ENCODE data around the gene PHGDH. TPM values are rescaled to one million over a fixed set of nuclear protein-coding genes. Genes with fewer than 3 reads are reported as not detected.

Gene PHGDH
- total RNA-seq, 1 donor from 2014 or later: 92.6 TPM

DNA sequence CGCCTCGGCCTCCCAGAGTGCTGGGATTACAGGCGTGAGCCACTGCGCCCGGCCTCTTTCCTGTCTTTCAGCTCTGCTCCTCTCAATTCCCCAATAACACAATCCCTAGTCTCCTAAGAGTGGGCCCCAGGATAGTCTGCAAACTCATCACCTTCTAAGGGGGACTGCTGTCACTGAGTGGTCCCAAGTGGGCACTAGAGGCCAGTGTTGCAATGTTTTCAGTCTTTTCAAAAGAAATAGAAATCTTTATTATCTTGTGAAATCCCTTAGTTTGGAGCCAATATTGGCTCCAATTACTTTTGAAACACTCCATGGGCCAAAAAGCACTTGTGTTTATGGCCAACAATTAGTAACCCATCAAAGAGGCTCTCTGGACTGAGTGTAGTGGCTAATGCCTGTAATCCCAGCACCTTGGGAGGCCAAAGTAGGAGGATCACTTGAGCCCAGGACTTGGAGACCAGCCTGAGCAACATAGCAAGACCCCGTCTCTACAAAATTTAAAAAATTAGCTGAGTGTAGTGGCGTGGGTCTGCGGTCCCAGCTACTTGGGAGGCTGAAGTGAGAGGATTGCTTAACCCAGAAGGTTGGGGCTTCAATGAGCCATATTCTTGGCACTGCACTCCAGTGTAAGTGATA, 35.0 kb upstream of the PHGDH start:
- intact Hi-C loops (cut with DNase I): no loop called here
- DNase-seq (ENCODE audit: extremely low spot score in 2 of 2): no peak
- no peak overlapping the region for H3K27ac ChIP-seq

DNA sequence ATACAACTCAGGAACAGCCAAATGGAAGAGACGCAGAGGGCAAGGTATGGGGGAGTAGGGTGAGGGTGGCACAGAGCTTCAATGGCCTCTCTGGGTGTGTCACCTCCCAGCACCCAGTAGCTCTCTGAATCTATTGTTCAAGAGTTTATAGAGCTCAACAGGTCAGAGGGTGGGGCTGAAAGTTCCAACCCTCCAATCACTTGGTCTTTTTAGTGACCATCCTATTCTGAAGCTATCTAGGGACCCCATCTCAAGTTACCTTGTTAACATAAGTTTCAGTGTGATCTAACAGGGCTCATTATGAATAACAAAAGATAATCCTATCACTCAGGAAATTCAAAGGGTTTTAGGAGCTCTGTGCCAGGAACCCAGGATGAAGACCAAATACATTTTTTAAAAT, 32.5 kb upstream of the PHGDH start:
- H3K27ac ChIP-seq: no peak overlapping the region
- no peak for DNase-seq (ENCODE audit: extremely low spot score in 2 of 2)
- intact Hi-C loops (cut with DNase I): no loop called here
- peaks cover 10% of the 10 kb centered on the region for H3K4me1 ChIP-seq
- H3K27me3 ChIP-seq: no peaks in the 10 kb centered on the region
- H3K4me3 ChIP-seq: no peak overlapping the region
- no peaks in the 10 kb centered on the region for H3K9me3 ChIP-seq
- no peaks in the 10 kb centered on the region for H3K36me3 ChIP-seq
- TF ChIP-seq POLR2AphosphoS5 (IDR thresholded peaks at IDR 0.05; ENCODE audit: insufficient read depth in 1 of 2, low read depth in 1 of 2) (no peak), POLR2A (IDR thresholded peaks at IDR 0.05) (no peak)
- TF ChIP-seq, protein P1, sequence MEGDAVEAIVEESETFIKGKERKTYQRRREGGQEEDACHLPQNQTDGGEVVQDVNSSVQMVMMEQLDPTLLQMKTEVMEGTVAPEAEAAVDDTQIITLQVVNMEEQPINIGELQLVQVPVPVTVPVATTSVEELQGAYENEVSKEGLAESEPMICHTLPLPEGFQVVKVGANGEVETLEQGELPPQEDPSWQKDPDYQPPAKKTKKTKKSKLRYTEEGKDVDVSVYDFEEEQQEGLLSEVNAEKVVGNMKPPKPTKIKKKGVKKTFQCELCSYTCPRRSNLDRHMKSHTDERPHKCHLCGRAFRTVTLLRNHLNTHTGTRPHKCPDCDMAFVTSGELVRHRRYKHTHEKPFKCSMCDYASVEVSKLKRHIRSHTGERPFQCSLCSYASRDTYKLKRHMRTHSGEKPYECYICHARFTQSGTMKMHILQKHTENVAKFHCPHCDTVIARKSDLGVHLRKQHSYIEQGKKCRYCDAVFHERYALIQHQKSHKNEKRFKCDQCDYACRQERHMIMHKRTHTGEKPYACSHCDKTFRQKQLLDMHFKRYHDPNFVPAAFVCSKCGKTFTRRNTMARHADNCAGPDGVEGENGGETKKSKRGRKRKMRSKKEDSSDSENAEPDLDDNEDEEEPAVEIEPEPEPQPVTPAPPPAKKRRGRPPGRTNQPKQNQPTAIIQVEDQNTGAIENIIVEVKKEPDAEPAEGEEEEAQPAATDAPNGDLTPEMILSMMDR (IDR thresholded peaks at IDR 0.05): no peak

More for the DNA sequence above, 35.0 kb upstream of the PHGDH start:
- Histone ChIP-seq H3K4me1 (peaks cover 16% of the 10 kb centered on the region), H3K36me3 (no peaks in the 10 kb centered on the region), H3K9me3 (no peaks in the 10 kb centered on the region), H3K4me3 (no peak overlapping the region), H3K27me3 (no peaks in the 10 kb centered on the region)
- TF ChIP-seq POLR2AphosphoS5 (IDR thresholded peaks at IDR 0.05; ENCODE audit: insufficient read depth in 1 of 2, low read depth in 1 of 2) (no peak), POLR2A (IDR thresholded peaks at IDR 0.05) (no peak)
- TF ChIP-seq, protein P1 (IDR thresholded peaks at IDR 0.05): no peak

DNA sequence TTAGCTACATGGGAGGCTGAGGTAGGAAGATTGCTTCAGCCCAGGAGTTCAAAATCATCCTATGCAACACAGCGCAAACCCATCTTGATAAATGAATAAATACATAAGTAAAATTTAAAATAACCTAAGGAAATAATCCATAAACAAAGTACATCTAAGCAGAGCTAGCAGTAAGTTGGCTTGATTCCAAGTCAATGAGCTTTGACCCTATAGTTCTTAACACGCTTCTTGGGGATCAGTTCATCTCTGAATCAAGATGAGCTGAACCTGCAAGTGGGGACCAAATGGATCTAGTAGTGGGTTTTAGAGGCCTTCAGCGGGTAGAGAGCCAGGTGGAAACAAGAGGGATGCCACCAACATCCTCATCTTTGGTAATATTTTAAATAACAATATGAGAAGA, 31.5 kb upstream of the PHGDH start:
- Histone ChIP-seq H3K27me3 (no peaks in the 10 kb centered on the region), H3K4me1 (peaks cover 2% of the 10 kb centered on the region), H3K36me3 (no peaks in the 10 kb centered on the region), H3K27ac (no peak overlapping the region), H3K9me3 (no peaks in the 10 kb centered on the region), H3K4me3 (no peak overlapping the region)
- TF ChIP-seq, protein P1 (IDR thresholded peaks at IDR 0.05): no peak
- TF ChIP-seq POLR2AphosphoS5 (IDR thresholded peaks at IDR 0.05; ENCODE audit: insufficient read depth in 1 of 2, low read depth in 1 of 2) (no peak), POLR2A (IDR thresholded peaks at IDR 0.05) (no peak)
- intact Hi-C loops (cut with DNase I): no loop called here
- DNase-seq (ENCODE audit: extremely low spot score in 2 of 2): no peak

DNA sequence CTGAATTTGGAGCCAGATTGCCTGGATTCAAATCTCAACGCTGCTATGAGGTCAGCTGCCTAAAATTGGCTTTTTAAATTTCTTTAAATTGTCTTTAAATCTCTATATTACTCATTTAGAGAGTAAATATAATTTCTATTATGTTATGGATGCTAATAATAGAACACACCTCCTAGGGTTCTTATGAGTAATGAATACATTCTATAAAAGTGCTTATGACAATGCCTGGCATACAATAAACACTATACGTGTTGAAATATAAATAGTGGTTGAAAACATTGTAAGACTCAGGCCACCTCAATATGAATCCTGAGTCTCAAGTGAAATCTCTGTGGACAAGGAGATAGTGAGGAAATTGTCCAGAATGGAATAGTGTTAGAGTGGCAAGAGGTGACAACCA, 31.0 kb upstream of the PHGDH start:
- Histone ChIP-seq H3K36me3 (no peaks in the 10 kb centered on the region), H3K4me1 (no peaks in the 10 kb centered on the region), H3K4me3 (no peak overlapping the region), H3K27me3 (no peaks in the 10 kb centered on the region), H3K9me3 (no peaks in the 10 kb centered on the region), H3K27ac (no peak overlapping the region)
- intact Hi-C loops (cut with DNase I): no loop called here
- DNase-seq (ENCODE audit: extremely low spot score in 2 of 2): no peak
- no peak for TF ChIP-seq POLR2AphosphoS5 (IDR thresholded peaks at IDR 0.05; ENCODE audit: insufficient read depth in 1 of 2, low read depth in 1 of 2)
- TF ChIP-seq, protein P1 (IDR thresholded peaks at IDR 0.05): no peak

DNA sequence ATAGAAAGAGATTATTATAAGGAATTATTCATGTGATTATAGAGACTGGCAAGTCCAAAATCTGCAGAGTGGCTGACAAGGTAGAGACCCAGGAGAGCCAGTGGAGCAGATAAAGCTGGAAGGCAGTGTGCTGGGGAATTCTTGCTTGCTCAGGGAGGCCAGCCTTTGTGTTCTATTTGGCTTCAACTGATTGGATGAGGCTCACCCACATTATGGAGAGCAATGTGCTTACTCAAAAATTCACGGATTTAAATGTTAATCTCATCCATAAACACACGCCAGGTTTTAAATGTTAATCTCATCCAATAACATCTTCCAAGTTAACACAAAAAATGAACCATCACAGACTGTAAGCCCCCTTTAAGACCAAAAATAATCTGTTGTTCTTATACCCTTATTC, 30.2 kb upstream of the PHGDH start:
- DNase-seq (ENCODE audit: extremely low spot score in 2 of 2): no peak
- Histone ChIP-seq H3K36me3 (no peaks in the 10 kb centered on the region), H3K4me1 (no peaks in the 10 kb centered on the region), H3K27ac (no peak overlapping the region), H3K4me3 (no peak overlapping the region), H3K27me3 (no peaks in the 10 kb centered on the region), H3K9me3 (no peaks in the 10 kb centered on the region)
- TF ChIP-seq POLR2A (IDR thresholded peaks at IDR 0.05) (no peak), POLR2AphosphoS5 (IDR thresholded peaks at IDR 0.05; ENCODE audit: insufficient read depth in 1 of 2, low read depth in 1 of 2) (no peak)
- TF ChIP-seq, protein P1 (IDR thresholded peaks at IDR 0.05): no peak
- intact Hi-C loops (cut with DNase I): no loop called here
